Fibroblast of skin of left quadriceps (primary cell): Measurements from ENCODE around the gene MTHFD1L.
A peak's percentile ranks its signal among the peaks of the same experiment; 100 is the strongest.
"Not testable (repeated sequence)": the region's sequence is repeated elsewhere in the genome, so short reads cannot be mapped to it uniquely, and the experiment has no call there.

Source experiments
- DNase-seq, 2 experiments: peaks; one replicate each; pipeline ENCODE4 v3.0.0-alpha.2; 2013; ENCODE audit warnings: low read depth in 2 of 2

Gene MTHFD1L

DNA sequence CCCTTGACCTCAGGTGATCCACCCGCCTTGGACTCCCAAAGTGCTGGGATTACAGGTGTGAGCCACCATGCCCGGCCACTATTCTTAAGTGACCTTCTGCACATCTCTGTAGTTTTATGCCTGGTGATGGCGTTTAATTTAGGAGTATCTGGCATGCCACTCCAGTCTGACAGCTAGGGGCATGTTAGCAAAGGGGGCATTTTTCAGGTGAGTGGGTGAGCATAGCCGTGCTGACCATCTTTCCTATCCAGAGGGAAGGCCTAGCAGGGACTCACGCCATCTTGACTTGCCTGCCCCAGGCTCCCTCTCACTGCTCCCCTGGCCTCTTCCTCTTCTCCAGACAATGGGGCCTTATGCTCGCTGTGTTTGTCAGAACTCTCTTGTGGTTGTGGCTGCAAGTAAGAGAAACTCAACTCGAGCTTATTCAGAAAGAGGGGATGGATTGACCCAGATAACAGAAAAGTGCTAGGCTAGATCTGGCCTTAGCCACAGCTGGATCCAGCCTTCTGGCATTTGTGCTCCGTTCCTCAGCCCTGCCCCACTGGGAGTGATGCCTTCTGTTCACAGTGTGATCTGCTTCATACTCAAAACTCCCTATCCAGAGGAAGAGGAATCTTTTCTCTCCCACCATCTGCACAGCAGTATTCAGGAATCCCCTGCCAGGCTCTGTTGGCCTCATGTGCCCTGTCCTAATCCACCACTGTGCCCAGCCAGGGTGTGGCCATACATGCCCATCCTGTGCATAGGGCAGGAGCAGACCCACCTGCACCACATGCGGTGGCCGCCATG is 199.7 kb downstream of the MTHFD1L start:
- DNase-seq: no peak

DNA sequence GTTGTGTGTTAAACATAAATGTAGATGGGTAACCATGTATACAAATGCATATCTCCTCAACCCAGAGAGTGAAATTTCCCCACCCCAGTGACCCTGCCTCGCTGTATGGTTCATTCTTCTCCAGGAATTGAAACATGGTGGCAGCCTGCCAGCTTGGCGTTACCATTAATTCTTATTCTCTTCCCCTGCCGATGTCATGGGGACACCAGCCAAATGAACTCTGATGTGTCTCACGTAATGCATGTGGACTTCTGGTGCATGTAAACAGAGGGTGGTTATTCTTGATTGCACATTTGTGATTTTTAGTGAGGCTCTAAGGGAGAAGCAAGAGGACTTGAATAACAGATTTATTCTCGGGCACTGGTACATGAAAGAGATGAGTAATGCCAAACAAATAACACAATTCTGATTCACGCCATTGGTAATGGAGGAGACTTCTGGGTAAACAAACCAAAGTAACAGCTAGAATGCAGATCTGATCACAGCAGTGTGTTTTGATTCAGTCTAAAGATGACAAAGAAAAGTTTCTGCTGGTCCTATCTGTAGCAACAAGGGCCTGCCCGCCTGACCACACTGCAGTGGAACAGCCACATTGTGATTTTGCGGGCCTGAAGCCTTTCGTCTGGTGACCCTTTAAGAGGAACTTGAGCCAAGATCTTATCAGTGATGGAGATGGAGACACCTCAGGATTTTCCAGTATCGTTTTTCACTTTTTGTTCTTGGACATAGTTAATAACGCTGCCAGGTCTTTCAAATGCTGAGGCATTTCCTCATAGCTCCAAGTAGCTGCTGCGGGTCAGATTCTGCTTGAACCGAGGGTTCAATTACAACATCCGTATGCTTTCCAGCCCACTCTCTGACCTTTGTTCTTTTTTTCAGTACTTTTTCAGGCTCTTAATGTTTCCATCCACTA is 202.4 kb downstream of the MTHFD1L start:
- peak; percentile 63 to 64 for DNase-seq

DNA sequence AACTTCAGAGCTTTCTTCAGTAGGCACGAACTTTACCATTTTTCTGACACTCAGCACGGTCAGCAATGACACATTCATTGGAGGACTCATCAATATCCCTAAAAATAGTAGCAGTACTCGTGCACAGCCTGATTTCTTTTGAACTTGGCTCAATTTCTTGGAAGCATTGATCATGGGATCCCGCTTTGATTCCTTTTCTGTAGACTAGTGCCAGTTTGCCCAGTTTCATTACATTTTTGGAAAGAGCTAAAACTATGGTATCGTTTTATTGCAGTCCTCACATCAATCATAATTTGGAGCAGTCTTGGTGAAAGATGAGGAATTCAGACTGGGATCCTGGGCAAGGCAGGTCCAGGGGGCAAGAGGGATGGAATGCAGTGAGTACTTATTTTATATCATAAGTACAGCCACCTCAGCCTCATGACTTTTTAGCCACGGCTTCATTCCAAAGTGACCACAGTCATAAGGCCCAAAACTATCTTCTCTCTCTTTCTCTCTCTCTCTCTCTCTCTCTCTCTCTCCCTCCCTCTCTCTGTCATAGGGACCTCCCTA is 203.3 kb downstream of the MTHFD1L start:
- DNase-seq: no peak

DNA sequence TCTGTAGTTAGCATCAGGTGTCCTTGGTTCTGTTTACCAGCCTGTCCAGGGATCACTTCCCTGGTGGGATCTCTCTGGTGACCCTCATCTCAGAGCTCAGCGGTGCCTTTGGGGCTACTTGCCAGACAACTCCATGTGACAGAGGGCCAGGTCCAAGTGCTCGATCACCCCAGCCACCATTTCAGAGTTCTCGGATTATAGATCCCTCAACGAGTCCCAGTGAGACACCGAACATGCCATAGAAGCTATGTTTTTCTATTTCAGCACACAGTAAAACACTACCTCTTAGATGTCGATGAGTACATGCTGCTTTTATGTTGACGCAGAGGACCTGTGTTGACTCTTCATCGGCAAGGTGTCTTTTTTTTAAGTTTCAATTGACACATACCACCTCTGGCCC is 204.1 kb downstream of the MTHFD1L start:
- no peak for DNase-seq

- no peak for DNase-seq
Measured at GRCh38 chr6:151070631-151071051, 205.1 kb downstream of the MTHFD1L start.

DNA sequence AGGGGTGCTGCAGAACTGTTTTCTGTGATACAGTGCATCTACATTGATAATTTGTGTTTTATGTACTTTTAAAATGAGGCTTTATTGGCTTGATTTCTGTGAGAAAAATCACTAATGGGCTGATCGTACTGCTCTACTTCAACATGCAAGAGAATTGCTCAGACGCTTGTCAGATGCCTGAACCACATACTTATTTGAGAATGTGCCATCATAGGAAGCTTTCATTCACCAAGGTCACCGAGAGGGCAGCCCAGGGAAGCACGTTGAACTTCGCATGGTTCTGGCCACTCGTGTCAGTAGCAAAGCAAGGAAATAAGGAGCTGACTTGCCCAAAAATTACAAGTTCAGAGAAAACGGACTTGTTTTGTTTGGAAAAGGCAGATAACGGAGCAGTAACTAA is 205.8 kb downstream of the MTHFD1L start:
- peak in 1 of 2 experiments; percentile 26 for DNase-seq

- no peak for DNase-seq
Measured at GRCh38 chr6:151073146-151073545, 207.6 kb downstream of the MTHFD1L start.

DNA sequence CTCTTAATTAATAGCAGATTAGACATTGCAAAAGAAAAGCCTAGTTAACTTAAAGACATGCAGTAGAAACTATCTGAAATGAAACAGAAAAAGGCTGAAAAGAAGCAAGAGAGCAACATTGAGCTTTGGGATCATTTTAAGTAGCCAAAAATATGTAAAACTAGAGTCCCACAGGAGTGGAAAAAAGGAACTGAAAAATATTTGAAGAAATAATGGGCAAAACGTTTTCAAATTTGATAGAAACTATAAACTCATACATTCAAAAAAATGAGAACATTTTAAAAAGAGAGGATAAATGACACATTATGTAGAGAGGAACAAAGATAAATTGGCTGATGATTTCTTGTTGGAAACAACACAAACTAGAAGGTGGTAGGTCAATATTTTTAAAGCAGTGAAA is 208.2 kb downstream of the MTHFD1L start:
- no peak for DNase-seq

DNA sequence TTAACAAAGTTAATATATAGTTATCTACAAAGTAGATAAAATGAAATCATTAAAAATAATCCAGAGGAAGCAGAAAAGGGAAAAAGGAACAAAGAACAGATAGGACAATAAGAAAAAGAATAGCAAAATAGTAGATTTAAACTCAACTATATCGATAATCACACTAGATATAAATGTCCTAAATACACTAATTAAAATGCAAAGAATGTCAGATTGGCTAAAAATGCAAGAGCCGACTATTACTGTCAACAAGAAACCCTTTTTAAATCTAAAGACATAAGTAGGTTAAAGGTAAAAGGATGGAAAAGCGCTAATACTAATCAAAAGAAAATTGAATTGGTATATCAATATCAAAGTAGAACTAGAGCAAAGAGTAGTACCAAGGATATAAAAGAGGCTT is 209.5 kb downstream of the MTHFD1L start:
- no peak for DNase-seq

DNA sequence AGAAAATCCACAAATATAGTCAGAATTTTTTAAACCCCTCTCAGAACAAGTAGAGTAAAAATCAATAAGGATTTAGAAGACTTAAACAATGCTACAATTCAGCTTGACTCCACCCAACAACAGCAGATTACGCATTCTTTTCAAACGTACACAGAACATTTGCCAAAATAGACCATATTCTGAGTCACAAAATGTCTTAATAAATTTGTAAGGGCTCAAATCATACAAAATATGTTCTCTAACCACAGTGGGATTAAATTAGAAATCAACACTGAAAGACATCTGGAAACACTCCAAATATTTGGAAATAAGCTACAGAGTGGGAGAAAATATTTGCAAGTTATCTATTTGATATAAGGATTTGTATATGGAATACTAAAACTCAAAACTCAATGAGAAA is 210.0 kb downstream of the MTHFD1L start:
- DNase-seq: peak; percentile 87 to 89

DNA sequence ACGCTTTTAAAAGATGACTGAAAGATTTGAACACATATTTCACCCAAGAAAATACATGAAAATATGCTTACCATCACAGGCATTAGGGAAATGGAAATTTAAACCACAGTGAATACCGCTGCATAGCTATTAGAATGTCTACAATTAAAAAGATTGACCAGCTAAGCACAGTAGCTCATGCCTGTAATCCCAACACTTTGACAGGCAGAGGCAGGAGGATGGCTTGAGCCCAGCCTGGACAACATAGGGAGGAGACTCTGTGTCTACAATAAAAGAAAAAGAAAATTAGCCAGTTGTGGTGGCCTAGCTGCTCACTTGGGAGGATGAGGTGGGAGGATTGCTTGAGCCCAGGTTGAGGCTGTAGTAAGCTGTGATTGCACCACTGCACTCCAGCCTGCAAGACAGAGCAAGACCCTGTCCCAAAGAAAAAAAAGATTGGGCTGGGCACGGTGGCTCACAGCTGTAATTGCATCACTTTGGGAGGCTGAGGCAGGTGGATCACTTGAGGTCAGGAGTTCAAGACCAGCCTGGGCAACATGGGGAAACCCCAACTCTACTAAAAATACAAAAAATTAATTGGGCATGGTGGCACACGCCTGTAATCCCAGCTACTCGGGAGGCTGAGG is 210.5 kb downstream of the MTHFD1L start:
- DNase-seq: no peak

DNA sequence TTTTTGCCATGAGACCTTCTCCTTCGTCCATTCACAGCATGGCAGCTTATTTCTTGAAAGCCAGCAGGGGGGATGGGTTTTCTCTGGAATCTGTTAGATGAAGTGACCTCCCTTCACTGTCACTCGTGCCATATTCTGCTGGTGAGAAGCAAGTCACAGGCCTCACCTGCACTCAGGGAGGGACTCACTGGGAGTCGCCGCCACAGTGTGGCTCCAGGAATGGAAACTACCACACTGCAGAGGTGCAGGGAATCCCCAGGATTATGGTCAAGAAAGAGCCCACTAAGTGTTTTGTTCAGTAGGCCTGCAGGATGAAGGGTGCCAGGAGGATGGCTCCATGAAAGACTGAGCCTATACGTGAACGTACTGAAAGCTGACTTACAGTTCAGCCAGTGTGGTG is 213.2 kb downstream of the MTHFD1L start:
- DNase-seq: no peak

- DNase-seq: no peak
Measured at GRCh38 chr6:151081656-151082055, 216.2 kb downstream of the MTHFD1L start.

DNA sequence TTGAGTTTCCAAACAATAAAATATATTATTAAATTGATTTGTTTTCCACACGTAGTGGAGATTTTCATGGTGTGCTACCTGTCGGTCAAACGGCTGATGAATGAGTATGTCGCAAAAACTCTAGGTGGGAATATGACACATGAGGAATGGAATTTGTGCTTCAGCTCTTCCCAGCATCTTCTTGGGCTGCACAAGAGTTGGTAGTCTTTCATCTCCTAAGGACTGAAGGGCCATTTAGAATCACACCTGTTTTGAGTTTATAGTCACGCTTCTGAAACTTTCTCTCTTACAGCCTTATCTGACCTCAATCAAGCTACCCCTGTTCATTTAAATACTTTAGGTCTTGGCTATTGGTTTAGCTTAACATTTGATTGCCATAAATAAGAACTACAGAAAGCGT is 216.6 kb downstream of the MTHFD1L start:
- DNase-seq: no peak

DNA sequence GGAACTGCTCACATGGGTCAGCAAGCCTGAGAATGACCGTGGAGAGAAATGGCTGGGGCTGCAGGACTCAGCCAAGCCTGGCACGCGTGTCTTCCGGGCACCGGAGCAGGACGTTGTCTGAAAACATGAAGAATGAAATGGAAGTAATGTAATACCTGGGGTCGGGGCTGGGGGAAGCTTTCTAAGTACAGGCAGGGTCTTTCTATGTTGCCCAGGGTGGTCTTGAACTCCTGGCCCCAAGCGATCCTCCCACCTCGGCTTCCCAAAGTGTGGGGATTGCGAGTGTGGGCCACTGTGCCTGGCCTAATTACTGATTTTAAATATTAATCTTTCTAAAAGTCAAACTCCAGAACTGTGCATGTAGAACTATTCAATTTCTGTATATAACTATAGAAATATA is 218.8 kb downstream of the MTHFD1L start:
- DNase-seq: no peak

- not testable (repeated sequence) for DNase-seq
Measured at GRCh38 chr6:151087055-151087454, 221.6 kb downstream of the MTHFD1L start.

DNA sequence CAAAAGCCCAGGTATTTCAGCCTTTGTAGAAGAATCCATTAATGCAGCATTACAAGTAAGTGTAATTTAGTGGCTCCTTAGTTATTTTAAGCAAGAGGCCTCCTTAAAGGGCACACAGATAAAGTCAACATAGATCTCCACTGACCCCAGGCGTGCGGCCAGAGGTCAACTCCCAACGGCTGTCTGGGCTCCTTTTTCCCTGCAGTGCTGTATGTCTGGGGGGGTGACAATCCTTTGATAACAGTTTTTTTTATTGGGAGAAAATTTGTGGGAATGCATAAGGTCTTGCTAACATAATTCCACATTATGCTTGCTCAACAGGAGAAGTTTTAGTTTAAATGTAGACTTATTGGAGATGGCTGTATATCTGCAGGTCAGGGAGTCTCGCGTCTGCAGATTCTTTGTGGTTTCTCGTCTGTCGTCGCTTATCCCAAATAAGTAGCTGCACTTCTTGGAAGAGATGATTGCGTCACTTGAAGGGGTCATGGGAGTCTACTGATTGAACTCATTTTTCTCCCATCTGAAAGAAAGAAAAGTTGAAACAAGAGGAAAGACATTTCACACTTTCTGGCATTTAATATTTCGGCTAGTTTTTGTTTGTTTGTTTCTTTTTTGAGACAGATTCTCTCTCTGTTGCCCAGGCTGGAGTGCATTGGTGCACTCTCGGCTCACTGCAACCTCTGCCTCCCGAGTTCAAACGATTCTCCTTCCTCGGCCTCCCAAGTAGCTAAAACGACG is 222.5 kb downstream of the MTHFD1L start:
- peak; percentile 95 to 96 for DNase-seq

DNA sequence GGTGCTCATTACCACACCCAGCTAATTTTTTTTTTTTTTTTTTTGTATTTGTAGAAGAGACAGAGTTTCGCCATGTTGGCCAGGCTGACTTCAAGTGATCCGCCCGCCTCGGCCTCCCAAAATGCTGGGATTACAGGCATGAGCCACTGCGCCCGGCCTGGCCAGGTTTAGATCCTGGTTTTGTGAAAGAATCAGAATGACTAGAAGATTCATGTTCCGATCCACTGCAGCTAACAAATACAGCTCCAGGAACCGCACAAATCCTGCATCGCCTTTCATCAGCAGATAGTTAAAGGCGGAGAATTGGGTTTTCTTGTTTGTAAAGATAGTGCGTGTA is 223.1 kb downstream of the MTHFD1L start:
- DNase-seq: no peak

GRCh38 chr6:151088963-151089362 is 223.5 kb downstream of the MTHFD1L start:
- no peak for DNase-seq

GRCh38 chr6:151089978-151090377 is 224.5 kb downstream of the MTHFD1L start:
- DNase-seq: no peak

GRCh38 chr6:151091571-151091970 is 226.1 kb downstream of the MTHFD1L start:
- DNase-seq: no peak

DNA sequence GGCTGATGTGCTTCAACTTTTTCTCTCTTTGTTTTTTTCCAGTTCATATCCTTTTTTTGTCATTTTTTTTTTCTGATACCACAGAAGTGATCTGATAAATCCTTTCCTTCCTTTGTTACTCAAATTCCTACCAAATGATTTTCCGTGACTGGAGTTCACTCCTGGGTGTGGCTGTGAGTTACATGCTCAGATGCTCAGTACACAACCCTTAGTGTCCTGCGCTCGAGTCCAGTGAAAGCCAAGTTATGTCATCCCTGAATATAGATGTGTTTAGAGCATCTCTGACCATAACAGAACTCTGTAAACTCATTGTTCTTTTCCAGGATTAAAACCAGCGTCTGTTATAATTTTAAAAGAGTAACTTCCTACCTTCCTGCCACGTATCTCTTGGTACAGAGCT is 227.1 kb downstream of the MTHFD1L start:
- DNase-seq: no peak
